ENCODE data around the gene C10orf71.

The C10orf71 gene

DNA sequence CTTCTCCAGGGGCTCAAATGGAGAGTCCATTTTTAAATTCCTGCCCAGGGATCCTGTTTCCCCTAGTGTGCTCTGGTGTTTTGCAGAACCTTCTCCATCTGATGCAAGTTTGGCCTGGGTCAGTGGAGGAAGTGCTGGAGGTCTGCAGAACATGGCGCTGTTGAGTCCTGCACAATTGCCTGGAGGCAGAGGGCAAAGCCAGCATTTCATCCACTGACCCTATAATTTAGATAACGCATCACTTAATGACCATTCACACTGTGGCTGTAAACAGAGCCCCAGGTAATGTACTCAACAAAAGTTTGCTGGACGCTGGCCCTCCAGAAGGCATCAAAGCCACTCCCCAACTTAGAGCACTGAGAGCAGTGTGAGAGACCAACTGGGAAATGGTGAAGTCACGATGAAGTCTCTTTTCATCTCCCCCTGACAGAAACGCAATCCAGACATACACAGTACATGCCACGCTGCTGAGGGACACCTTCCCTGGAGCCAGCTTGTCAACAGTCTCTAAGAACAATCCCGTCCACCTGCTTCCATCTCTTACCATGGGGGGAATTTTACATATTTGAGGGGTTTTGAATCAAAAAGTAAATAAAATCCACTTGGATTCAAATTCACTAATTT lies 13.4 kb downstream of the C10orf71 start:
- in situ Hi-C loops (cut with MboI; ENCODE audit: low pct_unique_long_range_greater_than_20kb, low sequenced_read_pairs, unreplicated experiment) = no loop called here
- TF ChIP-seq CTCF (IDR thresholded peaks at IDR 0.05; ENCODE audit: extremely low read depth, insufficient read depth, missing control alignments) = no peak
- DNase-seq (ENCODE audit: low spot score) = no peak

- TF ChIP-seq CTCF (IDR thresholded peaks at IDR 0.05; ENCODE audit: extremely low read depth, insufficient read depth, missing control alignments) = no peak
- in situ Hi-C loops (cut with MboI; ENCODE audit: low pct_unique_long_range_greater_than_20kb, low sequenced_read_pairs, unreplicated experiment) = no loop called here
- no peak for DNase-seq (ENCODE audit: low spot score)
Observed at GRCh38 chr10:49313501-49314070, 14.6 kb downstream of the C10orf71 start.

DNA sequence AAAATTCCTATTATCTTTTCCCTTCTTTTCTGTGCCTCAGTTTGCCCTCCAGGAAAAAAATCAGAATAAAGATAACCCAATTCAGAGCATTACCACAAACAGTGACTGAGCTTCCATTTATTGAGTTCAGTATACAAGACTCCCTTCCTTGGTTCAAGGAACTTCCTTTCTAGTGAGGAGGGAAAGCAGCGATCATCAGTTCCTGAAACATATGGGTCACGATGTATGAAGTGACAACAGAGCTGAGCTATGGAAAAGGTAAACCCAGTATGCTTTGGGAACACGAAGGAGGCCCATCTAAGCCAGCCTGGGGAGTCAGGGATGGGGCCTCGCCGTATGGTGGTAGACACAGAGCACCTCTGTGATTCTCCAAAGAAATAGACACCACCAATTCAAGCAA lies 15.8 kb downstream of the C10orf71 start:
- TF ChIP-seq CTCF (IDR thresholded peaks at IDR 0.05; ENCODE audit: extremely low read depth, insufficient read depth, missing control alignments) = no peak
- in situ Hi-C loops (cut with MboI; ENCODE audit: low pct_unique_long_range_greater_than_20kb, low sequenced_read_pairs, unreplicated experiment) = no loop called here
- DNase-seq (ENCODE audit: low spot score) = no peak

GRCh38 chr10:49318028-49318427 lies 19.1 kb downstream of the C10orf71 start:
- DNase-seq (ENCODE audit: low spot score) = no peak
- no peak for TF ChIP-seq CTCF (IDR thresholded peaks at IDR 0.05; ENCODE audit: extremely low read depth, insufficient read depth, missing control alignments)
- in situ Hi-C loops (cut with MboI; ENCODE audit: low pct_unique_long_range_greater_than_20kb, low sequenced_read_pairs, unreplicated experiment) = no loop called here

DNA sequence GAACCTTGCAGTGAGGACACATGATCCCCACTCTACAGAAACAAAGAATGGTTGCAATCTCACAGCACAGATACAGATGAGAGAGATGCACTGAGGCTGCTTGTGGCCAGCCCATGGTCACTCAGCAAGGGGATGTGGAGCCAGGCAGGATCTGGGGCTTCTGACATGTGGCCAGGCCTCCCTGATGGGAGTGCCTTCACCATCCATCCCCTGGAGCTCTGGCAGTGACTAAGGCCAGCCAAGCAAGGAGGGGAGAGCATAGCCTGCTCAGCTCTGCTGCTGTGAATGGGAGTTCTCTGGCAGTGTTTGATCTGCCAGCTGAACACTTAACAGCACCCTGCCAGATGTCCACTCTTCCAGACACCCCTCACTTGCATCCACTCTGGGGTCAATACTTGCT lies 19.8 kb downstream of the C10orf71 start:
- TF ChIP-seq CTCF (IDR thresholded peaks at IDR 0.05; ENCODE audit: extremely low read depth, insufficient read depth, missing control alignments) = no peak
- DNase-seq (ENCODE audit: low spot score) = no peak
- in situ Hi-C loops (cut with MboI; ENCODE audit: low pct_unique_long_range_greater_than_20kb, low sequenced_read_pairs, unreplicated experiment) = no loop called here

GRCh38 chr10:49319206-49319605 lies 20.2 kb downstream of the C10orf71 start:
- no peak for DNase-seq (ENCODE audit: low spot score)
- TF ChIP-seq CTCF (IDR thresholded peaks at IDR 0.05; ENCODE audit: extremely low read depth, insufficient read depth, missing control alignments) = no peak
- in situ Hi-C loops (cut with MboI; ENCODE audit: low pct_unique_long_range_greater_than_20kb, low sequenced_read_pairs, unreplicated experiment) = no loop called here

All from GM13977 (cell line).